HepG2 (cell line): Measurements from ENCODE around the gene THY1. TPM values are rescaled to one million over a fixed set of nuclear protein-coding genes. Genes with fewer than 3 reads are reported as not detected.

Experiments
- ATAC-seq: fragments of 200-7000 bp; cut with Tn5 transposase; 3 replicates; pipeline ENCODE4 v1.9.1; 2020; ENCODE audit warnings: mild to moderate bottlenecking, moderate library complexity
- BruUV-seq: library from RNA; stranded (reverse); fragments of 400-500 nt; replicated peaks from 2 replicates; lab custom pipeline; 2021; lab: Mats Ljungman, UMichigan
- CTCF ChIA-PET: fragments of 300-600 bp; formaldehyde crosslinking; extraction: SDS; loops from one replicate; lab custom pipeline; 2021; ENCODE audit warnings: low total read pairs, inconsistent platforms, low intra/inter-chr PET ratio; lab: Yijun Ruan, JAX
- POLR2A ChIA-PET: fragments of 350-600 bp; sonication (Branson Sonifier 250); formaldehyde crosslinking; loops from one replicate; lab custom pipeline; 2020; ENCODE audit warnings: antibody characterized with exemption, inconsistent platforms; lab: Yijun Ruan, JAX
- DNase-seq: peaks from one replicate; pipeline ENCODE4 v3.0.0-alpha.2; 2015; ENCODE audit warnings: low spot score
- FAIRE-seq: peaks from 3 replicates; lab custom pipeline; 2011; peaks lifted over from hg19 to GRCh38; lab: Jason Lieb, UNC
- H2AFZ ChIP-seq: one replicate; pipeline ENCODE4 v1.6.1; 2011; ENCODE audit warnings: low read length, inconsistent platforms
- H3K27ac ChIP-seq: fragments of 300-600 bp; 3 replicates; pipeline ENCODE4 v1.8.0; 2011; ENCODE audit warnings: mixed run types, mild to moderate bottlenecking, mixed read lengths, low read length, inconsistent platforms; ENCODE audit not compliant: insufficient read depth; ENCODE audit errors: extremely low read length
- H3K27me3 ChIP-seq, 2 experiments: fragments of 200-600 bp in 1 of 2; 2 replicates in 1 of 2; 3 replicates in 1 of 2; pipeline versions ENCODE4 v1.6.0 to v1.8.0; 2011; ENCODE audit warnings: low read length in 2 of 2, mild to moderate bottlenecking in 2 of 2, moderate library complexity in 2 of 2, inconsistent platforms in 1 of 2; ENCODE audit not compliant: insufficient read depth in 2 of 2, control insufficient read depth in 1 of 2
- H3K36me3 ChIP-seq, 2 experiments: fragments of 200-600 bp in 1 of 2; replicated peaks in 1 of 2; 2 replicates in 1 of 2; 3 replicates in 1 of 2; pipeline versions ENCODE4 v1.5.1 to v1.8.0; 2011; ENCODE audit warnings: low read length in 2 of 2, inconsistent platforms in 1 of 2; ENCODE audit not compliant: insufficient read depth in 2 of 2, control insufficient read depth in 1 of 2
- H3K4me1 ChIP-seq: 2 replicates; pipeline ENCODE4 v1.5.1; 2012; ENCODE audit warnings: low read length, inconsistent platforms; ENCODE audit not compliant: insufficient read depth
- H3K4me2 ChIP-seq: 2 replicates; pipeline ENCODE4 v1.6.0; 2011; ENCODE audit warnings: low read depth, low read length, inconsistent platforms
- H3K4me3 ChIP-seq, 3 experiments: fragments of 200-600 bp in 1 of 3; sonication (generic), shearing (Covaris generic) in 1 of 3; replicated peaks in 1 of 3; 2 replicates each; pipeline ENCODE4 v1.5.1; 2011 to 2016; ENCODE audit warnings: low read length in 3 of 3, inconsistent platforms in 2 of 3, low read depth in 2 of 3, mild to moderate bottlenecking in 2 of 3, control low read depth in 1 of 3, mixed read lengths in 1 of 3; ENCODE audit not compliant: insufficient read depth in 1 of 3
- H3K79me2 ChIP-seq: one replicate; pipeline ENCODE4 v1.6.1; 2011; ENCODE audit warnings: low read length, inconsistent platforms; ENCODE audit not compliant: insufficient read depth
- H3K9ac ChIP-seq: 2 replicates; pipeline ENCODE4 v1.6.0; 2011; ENCODE audit warnings: mild to moderate bottlenecking, low read depth, low read length, inconsistent platforms; ENCODE audit not compliant: insufficient read depth
- H3K9me3 ChIP-seq: 2 replicates; pipeline ENCODE4 v1.5.1; 2012; ENCODE audit warnings: mild to moderate bottlenecking, low read length
- H4K20me1 ChIP-seq: 2 replicates; pipeline ENCODE4 v1.6.0; 2011; ENCODE audit warnings: inconsistent platforms, mild to moderate bottlenecking, low read length, moderate library complexity; ENCODE audit not compliant: insufficient read depth
- AHR ChIP-seq: IDR thresholded peaks from 2 replicates; pipeline ENCODE4 v1.6.1; 2018; ENCODE audit warnings: missing genetic modification reagents, missing compliant biosample characterization
- BCL3 ChIP-seq: sonication (generic); formaldehyde crosslinking; IDR thresholded peaks from 2 replicates; pipeline ENCODE4 v1.5.1; 2020; ENCODE audit warnings: mild to moderate bottlenecking, missing genetic modification reagents, moderate library complexity
- FOSL2 ChIP-seq: sonication (generic); formaldehyde crosslinking; IDR thresholded peaks from 2 replicates; pipeline ENCODE4 v1.4.0; 2020; ENCODE audit warnings: missing genetic modification reagents
- IKZF1 ChIP-seq: fragments of 450-650 bp; IDR thresholded peaks from 2 replicates; pipeline ENCODE4 v1.7.1; 2016
- MTERF4 ChIP-seq: sonication (generic); formaldehyde crosslinking; IDR thresholded peaks from 2 replicates; pipeline ENCODE4 v1.8.0; 2023; ENCODE audit warnings: mild to moderate bottlenecking, missing genetic modification reagents
- RBAK ChIP-seq: sonication (generic); formaldehyde crosslinking; IDR thresholded peaks from 2 replicates; pipeline ENCODE4 v1.5.1; 2020; ENCODE audit warnings: mild to moderate bottlenecking, missing genetic modification reagents
- SNAPC5 ChIP-seq: sonication (generic); formaldehyde crosslinking; IDR thresholded peaks from 2 replicates; pipeline ENCODE4 v1.8.1; 2023; ENCODE audit warnings: mild to moderate bottlenecking, missing genetic modification reagents, borderline replicate concordance
- ZBTB3 ChIP-seq: sonication (generic); formaldehyde crosslinking; IDR thresholded peaks from 2 replicates; pipeline ENCODE4 v1.4.0; 2020; ENCODE audit warnings: low read depth, mild to moderate bottlenecking, moderate library complexity, missing genetic modification reagents, borderline replicate concordance
- ZNF12 ChIP-seq: sonication (generic); formaldehyde crosslinking; IDR thresholded peaks from 2 replicates; pipeline ENCODE4 v1.5.0; 2020; ENCODE audit warnings: missing genetic modification reagents
- ZNF275 ChIP-seq: sonication (generic); formaldehyde crosslinking; IDR thresholded peaks from 2 replicates; pipeline ENCODE4 v1.8.0; 2022; ENCODE audit warnings: missing genetic modification reagents, mild to moderate bottlenecking, inconsistent platforms, borderline replicate concordance
- ZNF451 ChIP-seq: sonication (generic); formaldehyde crosslinking; IDR thresholded peaks from 2 replicates; pipeline ENCODE4 v1.5.0; 2020; ENCODE audit warnings: mild to moderate bottlenecking, missing genetic modification reagents
- ZNF547 ChIP-seq: sonication (generic); formaldehyde crosslinking; IDR thresholded peaks from 2 replicates; pipeline ENCODE4 v1.5.1; 2020; ENCODE audit warnings: mild to moderate bottlenecking, missing genetic modification reagents
- ZNF773 ChIP-seq: sonication (generic); formaldehyde crosslinking; IDR thresholded peaks from 2 replicates; pipeline ENCODE4 v1.4.0; 2020; ENCODE audit warnings: missing genetic modification reagents, borderline replicate concordance
- WGBS: methylation state at CpG from one replicate; pipeline ENCODE4 v1.1.6; 2017; ENCODE audit warnings: low lambda C conversion rate; 5-methylcytosine and 5-hydroxymethylcytosine counted together
- in situ Hi-C: cut with HindIII; loops from 2 replicates; pipeline ENCODE4 v1.10.0; 2017; ENCODE audit warnings: low pct_unique_long_range_greater_than_20kb; ENCODE audit not compliant: extremely low pct_ligation_motif_present
- intact Hi-C: fragments of 100-400 bp; cut with micrococcal nuclease; formaldehyde crosslinking; loops from one replicate; pipeline ENCODE4 v1.10.0; 2022; ENCODE audit not compliant: unreplicated experiment
- polyA plus RNA-seq, 8 experiments: library from polyadenylated mRNA; depleted of rRNA in 3 of 8; stranded (reverse) in 7 of 8; unstranded in 1 of 8; fragments of >200 nt; fragmentation: Illumina TruSeq in 4 of 8; extraction: Trizol in 4 of 8; gene quantifications; 2 replicates each; pipeline versions ENCODE4 v1.2.1 to v1.2.3, GENCODE V29; 2011 to 2016; ENCODE audit warnings: low read depth in 4 of 8, missing spikeins in 1 of 8, mixed read lengths in 1 of 8; ENCODE audit not compliant: insufficient read depth in 1 of 8
- total RNA-seq, 5 experiments: library from RNA; depleted of rRNA; stranded (reverse); fragments of >200 nt; fragmentation: Illumina TruSeq; extraction: Trizol; gene quantifications; 2 replicates each; pipeline ENCODE4 v1.2.3, GENCODE V29; 2016; ENCODE audit warnings: low read depth in 1 of 5

THY1 gene
- total and polyA plus RNA-seq, 2 of the 13 experiments (the other 11 are each of a cell fraction or from before 2014, with no cell fraction given), result not detected

GRCh38 chr11:119460582-119460981 is 37.6 kb upstream of the THY1 start:
- in situ Hi-C loops (no loop called here), intact Hi-C loops (no loop called here)
- Histone ChIP-seq H3K9ac (no peak overlapping the region), H2AFZ (no peak overlapping the region), H4K20me1 (no peaks in the 10 kb centered on the region), H3K4me3 (no peak overlapping the region), H3K79me2 (no peaks in the 10 kb centered on the region), H3K27ac (no peak overlapping the region), H3K9me3 (no peaks in the 10 kb centered on the region), H3K27me3 (no peaks in the 10 kb centered on the region), H3K36me3 (no peaks in the 10 kb centered on the region), H3K4me1 (peaks cover 18% of the 10 kb centered on the region), H3K4me2 (no peak overlapping the region)
- CTCF ChIA-PET, result no interaction called here
- POLR2A ChIA-PET, result no interaction called here
- WGBS, result 48% methylated on average over 4 of the region's 4 CpGs
- BruUV-seq, result no TSS peak
- DNase-seq (no peak), ATAC-seq (no peak), FAIRE-seq (no peak)
- TF ChIP-seq MTERF4 (CRISPR knock-in tag), result no peak
- TF ChIP-seq FOSL2 (CRISPR knock-in tag), result no peak
- TF ChIP-seq SNAPC5 (CRISPR knock-in tag), result no peak
- no peak for TF ChIP-seq ZNF773 (CRISPR knock-in tag)
- TF ChIP-seq IKZF1, result no peak

- no peak for FAIRE-seq
- BruUV-seq, result no TSS peak
These were observed 37.1 kb upstream of the THY1 start for GRCh38 chr11:119460097-119460496.

More at GRCh38 chr11:119460097-119460496, 37.1 kb upstream of the THY1 start:
- no peaks in the 10 kb centered on the region for H3K79me2 ChIP-seq
- H3K4me1 ChIP-seq, result peaks cover 18% of the 10 kb centered on the region
- TF ChIP-seq BCL3 (CRISPR knock-in tag) (no peak), RBAK (no peak), ZBTB3 (CRISPR knock-in tag) (no peak), AHR (CRISPR knock-in tag) (no peak), ZNF547 (no peak), ZNF275 (CRISPR knock-in tag) (no peak), ZNF12 (CRISPR knock-in tag) (no peak), ZNF451 (CRISPR knock-in tag) (no peak)
- H4K20me1 ChIP-seq, result no peaks in the 10 kb centered on the region
- H3K4me3 ChIP-seq, result peak overlapping the region in 1 of 3 experiments; percentile 30; a peak in 1 of 6 replicates
- no peak overlapping the region for H2AFZ ChIP-seq
- peak overlapping the region; percentile 30 for H3K4me2 ChIP-seq
- no peak overlapping the region for H3K9ac ChIP-seq
- DNase-seq (no peak), ATAC-seq (no peak; the same call in 2 of the 3 replicates)
- in situ Hi-C loops, result no loop called here
- no peaks in the 10 kb centered on the region for H3K9me3 ChIP-seq
- H3K27me3 ChIP-seq, result no peaks in the 10 kb centered on the region
- intact Hi-C loops, result no loop called here
- 59% methylated on average over 11 of the region's 11 CpGs for WGBS
- ChIA-PET POLR2A (interaction anchor here (0.8 kb wide), 1 partner anchor 92 kb away, joined by 3 read pairs; no protein-coding TSS in a partner anchor), CTCF (no interaction called here)
- H3K27ac ChIP-seq, result no peak overlapping the region
- H3K36me3 ChIP-seq, result no peaks in the 10 kb centered on the region
